ENCODE results near the gene C14orf119.
"Not testable (repeated sequence)": the region's sequence is repeated elsewhere in the genome, so short reads cannot be mapped to it uniquely, and the experiment has no call there.

DNA sequence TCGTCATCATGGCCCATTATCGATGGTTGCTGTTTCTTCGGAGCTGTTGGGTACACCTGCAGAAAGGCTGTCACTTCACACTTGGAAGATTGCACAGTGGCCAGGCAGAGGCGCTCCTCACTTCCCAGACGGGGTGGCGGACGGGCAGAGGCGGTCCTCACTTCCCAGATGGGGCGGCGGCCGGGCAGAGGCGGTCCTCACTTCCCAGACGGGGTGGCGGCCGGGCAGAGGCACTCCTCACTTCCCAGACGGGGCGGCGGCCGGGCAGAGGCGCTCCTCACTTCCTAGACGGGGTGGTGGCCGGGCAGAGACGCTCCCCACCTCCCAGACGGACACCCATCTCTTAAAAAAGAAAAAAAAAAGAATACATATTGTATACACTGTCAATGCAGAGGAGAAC, 12.9 kb downstream of the C14orf119 start:
- TF ChIP-seq SUZ12 (IDR thresholded peaks at IDR 0.05; ENCODE audit: extremely low read depth, insufficient read depth, insufficient read length); ZNF274 (IDR thresholded peaks at IDR 0.05; ENCODE audit: low read depth, low read length): not testable (repeated sequence)

All from NT2/D1 (cell line).